CD14-positive monocyte (primary cell): ENCODE results near the gene MKRN3. TPM values are rescaled to one million over a fixed set of nuclear protein-coding genes. Genes with fewer than 3 reads are reported as not detected.

Experiments used
- DNase-seq, 3 donors: peaks; one replicate each; pipeline ENCODE4 v3.0.0-alpha.2; 2011 to 2022
- H2AFZ ChIP-seq: 2 replicates; pipeline ENCODE4 v1.6.0; 2012; ENCODE audit warnings: mild to moderate bottlenecking, low read depth, low read length, inconsistent platforms; ENCODE audit not compliant: insufficient read depth, poor library complexity, severe bottlenecking
- H3K27ac ChIP-seq, 2 donors: 1 replicate in 1 of 2; 2 replicates in 1 of 2; pipeline ENCODE4 v1.5.1; 2012 to 2013; ENCODE audit warnings: low read length in 2 of 2, control low read depth in 1 of 2, inconsistent platforms in 1 of 2, low read depth in 1 of 2, mild to moderate bottlenecking in 1 of 2
- H3K27me3 ChIP-seq, 2 donors: one replicate each; pipeline versions ENCODE4 v1.6.0 to v1.6.1; 2011 to 2013; ENCODE audit warnings: low read length in 2 of 2; ENCODE audit not compliant: control insufficient read depth in 2 of 2, insufficient read depth in 2 of 2
- H3K36me3 ChIP-seq, 2 donors: replicated peaks in 1 of 2; 1 replicate in 1 of 2; 2 replicates in 1 of 2; pipeline versions ENCODE4 v1.5.1 to v1.6.1; 2012 to 2013; ENCODE audit warnings: low read length in 2 of 2, control low read depth in 1 of 2, inconsistent platforms in 1 of 2, mild to moderate bottlenecking in 1 of 2; ENCODE audit not compliant: insufficient read depth in 2 of 2, control insufficient read depth in 1 of 2
- H3K4me1 ChIP-seq, 2 donors: 1 replicate in 1 of 2; 2 replicates in 1 of 2; pipeline versions ENCODE4 v1.5.1 to v1.6.1; 2012 to 2013; ENCODE audit warnings: low read length in 2 of 2, control low read depth in 1 of 2, inconsistent platforms in 1 of 2, mild to moderate bottlenecking in 1 of 2, moderate library complexity in 1 of 2; ENCODE audit not compliant: insufficient read depth in 2 of 2, control insufficient read depth in 1 of 2
- H3K4me2 ChIP-seq: replicated peaks from 2 replicates; pipeline ENCODE3; 2012; ENCODE audit warnings: low read length, moderate library complexity, mild to moderate bottlenecking; ENCODE audit not compliant: poor library complexity, severe bottlenecking; ENCODE audit errors: extremely low read depth
- H3K4me3 ChIP-seq, 3 experiments: fragments of 200-600 bp in 1 of 3; sonication (generic) in 1 of 3; replicated peaks in 1 of 3; 1 replicate in 2 of 3; 2 replicates in 1 of 3; pipeline ENCODE4 v1.5.1; 2011 to 2013; ENCODE audit warnings: low read length in 3 of 3, mild to moderate bottlenecking in 3 of 3, control low read depth in 2 of 3, low read depth in 2 of 3, inconsistent platforms in 1 of 3, moderate library complexity in 1 of 3
- H3K79me2 ChIP-seq: 2 replicates; pipeline ENCODE4 v1.6.0; 2012; ENCODE audit warnings: mild to moderate bottlenecking, control low read depth, inconsistent platforms, low read length, moderate library complexity; ENCODE audit not compliant: insufficient read depth
- H3K9ac ChIP-seq: 2 replicates; pipeline ENCODE4 v1.6.0; 2017; ENCODE audit warnings: low read length, mild to moderate bottlenecking; ENCODE audit not compliant: insufficient read depth, poor library complexity, severe bottlenecking
- H3K9me3 ChIP-seq, 2 donors: replicated peaks in 1 of 2; 1 replicate in 1 of 2; 2 replicates in 1 of 2; pipeline versions ENCODE4 v1.5.1 to v1.6.1; 2012 to 2013; ENCODE audit warnings: low read length in 2 of 2, control low read depth in 1 of 2; ENCODE audit not compliant: control insufficient read depth in 1 of 2, insufficient read depth in 1 of 2
- H4K20me1 ChIP-seq: 2 replicates; pipeline ENCODE4 v1.6.0; 2012; ENCODE audit warnings: mild to moderate bottlenecking, low read length, control low read depth, moderate library complexity; ENCODE audit not compliant: insufficient read depth
- H3K27ac Mint-ChIP-seq, 7 donors: one replicate each; pipeline ENCODE4 v1.8.0; 2020; ENCODE audit warnings: mild to moderate bottlenecking in 7 of 7, mixed read lengths in 7 of 7, moderate library complexity in 6 of 7, inconsistent platforms in 2 of 7
- H3K27me3 Mint-ChIP-seq, 3 donors: one replicate each; pipeline ENCODE4 v1.8.0; 2021 to 2022; ENCODE audit warnings: low read depth in 3 of 3, mild to moderate bottlenecking in 3 of 3, mixed read lengths in 3 of 3, moderate library complexity in 3 of 3, inconsistent platforms in 1 of 3
- H3K36me3 Mint-ChIP-seq, 2 donors: one replicate each; pipeline ENCODE4 v1.8.0; 2020; ENCODE audit warnings: mixed read lengths in 2 of 2, inconsistent platforms in 1 of 2, mild to moderate bottlenecking in 1 of 2
- H3K4me1 Mint-ChIP-seq: one replicate; pipeline ENCODE4 v1.8.0; 2020; ENCODE audit warnings: mild to moderate bottlenecking, mixed read lengths
- H3K4me3 Mint-ChIP-seq, 2 donors: one replicate each; pipeline ENCODE4 v1.8.0; 2020; ENCODE audit warnings: mild to moderate bottlenecking in 2 of 2, mixed read lengths in 2 of 2, moderate library complexity in 1 of 2
- H3K9me3 Mint-ChIP-seq, 7 donors: one replicate each; pipeline ENCODE4 v1.8.0; 2020 to 2022; ENCODE audit warnings: mixed read lengths in 7 of 7, mild to moderate bottlenecking in 6 of 7, moderate library complexity in 6 of 7, inconsistent platforms in 2 of 7
- WGBS: methylation state at CpG from one replicate; pipeline ENCODE4 v1.1.5; 2013; ENCODE audit warnings: missing lambda C conversion rate; ENCODE audit not compliant: insufficient coverage; 5-methylcytosine and 5-hydroxymethylcytosine counted together
- intact Hi-C, 2 donors: fragments of 100-400 bp; cut with micrococcal nuclease; formaldehyde crosslinking; loops; one replicate each; pipeline versions ENCODE4 v1.15.0 to v1.15.1; 2023
- polyA plus RNA-seq, 3 donors: library from polyadenylated mRNA; depleted of rRNA in 1 of 3; unstranded in 2 of 3; stranded (reverse) in 1 of 3; fragments of 300-500 nt in 2 of 3; fragments of >200 nt in 1 of 3; fragmentation: Illumina TruSeq in 2 of 3; gene quantifications; 1 replicate in 2 of 3; 2 replicates in 1 of 3; pipeline ENCODE4 v1.2.3, GENCODE V29; 2012 to 2021
- small RNA-seq: library from RNA; depleted of rRNA; stranded (forward); fragments of <200 nt; gene quantifications from one replicate; pipeline ENCODE3, GENCODE V24; 2012; ENCODE audit warnings: low read depth; ENCODE audit not compliant: insufficient read length
- TF ChIP-seq, protein P1 (sequence below): fragments of 200-600 bp; IDR thresholded peaks from one replicate; pipeline ENCODE4 v1.8.0; 2022; ENCODE audit warnings: antibody characterized with exemption, mild to moderate bottlenecking

The MKRN3 gene
- polyA plus RNA-seq, 3 donors: 0.33 TPM; not detected in 2

DNA sequence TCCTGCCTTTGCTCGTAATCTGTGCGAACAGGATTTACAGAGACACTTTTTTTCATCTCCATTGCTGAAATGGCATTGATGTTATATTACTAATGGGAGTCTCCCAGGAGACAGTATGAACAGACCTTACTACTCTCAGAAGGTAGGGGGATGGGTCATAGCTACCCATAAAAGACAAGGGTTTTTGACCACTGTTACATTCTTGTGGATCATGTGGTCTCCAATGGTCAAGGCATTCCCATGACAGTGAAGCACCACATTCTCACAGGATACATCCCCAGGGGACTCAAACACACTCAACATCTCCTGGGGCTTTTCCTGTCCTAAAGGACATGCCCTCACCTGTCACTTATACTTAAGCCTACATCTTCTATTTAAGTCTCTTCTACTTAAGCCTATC lies 40.8 kb downstream of the MKRN3 start:
- no peak overlapping the region for H3K4me3 ChIP-seq
- WGBS: no CpG with 5 or more reads among the region's 2 CpGs

DNA sequence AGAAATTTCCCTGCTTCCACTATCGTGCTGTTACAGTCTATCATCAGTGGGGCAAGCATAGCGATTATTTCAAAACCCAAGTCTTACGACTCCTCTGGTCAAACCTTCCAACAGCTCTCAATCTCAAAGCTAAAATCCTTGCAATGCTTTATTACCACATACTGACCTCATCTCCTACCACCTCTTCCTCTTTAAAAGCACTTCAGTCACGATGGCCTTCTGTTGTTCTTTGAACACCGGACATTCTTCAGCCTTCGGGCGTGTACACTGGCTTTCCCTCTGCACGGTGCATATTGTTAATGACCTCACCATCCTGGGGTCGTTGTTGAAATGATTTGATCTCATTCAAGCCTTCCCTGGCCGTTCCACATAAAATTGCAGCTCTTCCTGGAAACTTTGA lies 51.1 kb downstream of the MKRN3 start:
- H2AFZ ChIP-seq: no peak overlapping the region
- Mint-ChIP-seq H3K27me3 (peaks cover 0 to 1% (median 0%) of the 10 kb centered on the region in 3 donors), H3K4me1 (no peaks in the 10 kb centered on the region), H3K4me3 (no peak overlapping the region), H3K9me3 (peaks cover 4 to 15% (median 8%) of the 10 kb centered on the region in 7 donors), H3K27ac (no peak overlapping the region), H3K36me3 (no peaks in the 10 kb centered on the region)
- no peak overlapping the region for H3K4me3 ChIP-seq
- TF ChIP-seq, protein P1, sequence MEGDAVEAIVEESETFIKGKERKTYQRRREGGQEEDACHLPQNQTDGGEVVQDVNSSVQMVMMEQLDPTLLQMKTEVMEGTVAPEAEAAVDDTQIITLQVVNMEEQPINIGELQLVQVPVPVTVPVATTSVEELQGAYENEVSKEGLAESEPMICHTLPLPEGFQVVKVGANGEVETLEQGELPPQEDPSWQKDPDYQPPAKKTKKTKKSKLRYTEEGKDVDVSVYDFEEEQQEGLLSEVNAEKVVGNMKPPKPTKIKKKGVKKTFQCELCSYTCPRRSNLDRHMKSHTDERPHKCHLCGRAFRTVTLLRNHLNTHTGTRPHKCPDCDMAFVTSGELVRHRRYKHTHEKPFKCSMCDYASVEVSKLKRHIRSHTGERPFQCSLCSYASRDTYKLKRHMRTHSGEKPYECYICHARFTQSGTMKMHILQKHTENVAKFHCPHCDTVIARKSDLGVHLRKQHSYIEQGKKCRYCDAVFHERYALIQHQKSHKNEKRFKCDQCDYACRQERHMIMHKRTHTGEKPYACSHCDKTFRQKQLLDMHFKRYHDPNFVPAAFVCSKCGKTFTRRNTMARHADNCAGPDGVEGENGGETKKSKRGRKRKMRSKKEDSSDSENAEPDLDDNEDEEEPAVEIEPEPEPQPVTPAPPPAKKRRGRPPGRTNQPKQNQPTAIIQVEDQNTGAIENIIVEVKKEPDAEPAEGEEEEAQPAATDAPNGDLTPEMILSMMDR: no peak
- H3K9ac ChIP-seq: no peak overlapping the region
- intact Hi-C loops: no loop called here
- H3K27me3 ChIP-seq: no peaks in the 10 kb centered on the region
- no peaks in the 10 kb centered on the region for H3K79me2 ChIP-seq
- no peaks in the 10 kb centered on the region for H3K4me1 ChIP-seq
- peaks cover 9 to 15% of the 10 kb centered on the region in 2 donors for H3K9me3 ChIP-seq
- H3K36me3 ChIP-seq: no peaks in the 10 kb centered on the region
- WGBS: 69% methylated on average over 9 of the region's 10 CpGs
- no peaks in the 10 kb centered on the region for H4K20me1 ChIP-seq
- no peak overlapping the region for H3K27ac ChIP-seq
- no peak overlapping the region for H3K4me2 ChIP-seq
- no peak for DNase-seq

More for the DNA sequence above, 40.8 kb downstream of the MKRN3 start:
- no peak for DNase-seq
- no peaks in the 10 kb centered on the region for H3K36me3 Mint-ChIP-seq
- Histone ChIP-seq H3K27ac (no peak overlapping the region), H3K79me2 (no peaks in the 10 kb centered on the region), H3K4me1 (no peaks in the 10 kb centered on the region), H3K27me3 (no peaks in the 10 kb centered on the region), H3K36me3 (no peaks in the 10 kb centered on the region), H3K9ac (no peak overlapping the region), H4K20me1 (no peaks in the 10 kb centered on the region), H2AFZ (no peak overlapping the region), H3K4me2 (no peak overlapping the region), H3K9me3 (peaks cover 10 to 18% of the 10 kb centered on the region in 2 donors)
- H3K27ac Mint-ChIP-seq: no peak overlapping the region
- peaks cover 3 to 18% (median 7%) of the 10 kb centered on the region in 7 donors for H3K9me3 Mint-ChIP-seq
- intact Hi-C loops: no loop called here
- TF ChIP-seq, protein P1: no peak
- H3K4me3 Mint-ChIP-seq: no peak overlapping the region
- H3K27me3 Mint-ChIP-seq: peaks cover 0 to 2% (median 0%) of the 10 kb centered on the region in 3 donors
- H3K4me1 Mint-ChIP-seq: no peaks in the 10 kb centered on the region

Small RNA genes lying within 50 kb of the gene (small RNA-seq; reads per million reads assigned to genes)
- not detected for gene MIR4508

Other genes with a start within 250 kb of the MKRN3 start
- not detected for gene GOLGA6L26, start 231.5 kb upstream of the MKRN3 start, polyA plus RNA-seq
- gene GOLGA8S, start 210.9 kb upstream of the MKRN3 start, polyA plus RNA-seq: under 1 TPM in 1 of 3 donors, not detected in 2; 0.17 TPM
- gene GOLGA6L2, start 118.4 kb upstream of the MKRN3 start, polyA plus RNA-seq: not detected
- gene MAGEL2, start 82.2 kb downstream of the MKRN3 start, polyA plus RNA-seq: not detected
- gene NDN, start 121.6 kb downstream of the MKRN3 start, polyA plus RNA-seq: 1 to 10 TPM in 1 of 3 donors, under 1 TPM in 2; 0.56 to 4.3 (median 0.56) TPM